WTC11 (cell line): Measurements from ENCODE around the gene KCTD3. TPM values are rescaled to one million over a fixed set of nuclear protein-coding genes. Genes with fewer than 3 reads are reported as not detected.

Source experiments
- ATAC-seq: fragments of 200-7000 bp; cut with Tn5 transposase; 2 replicates; pipeline ENCODE4 v1.10.0; 2021; ENCODE audit warnings: mild to moderate bottlenecking, moderate library complexity
- CTCF ChIA-PET: fragments of 300-600 bp; sonication (Branson Sonifier 250); formaldehyde crosslinking; loops from one replicate; lab custom pipeline; 2021; ENCODE audit warnings: antibody characterized with exemption; lab: Charles Lee
- POLR2A ChIA-PET: fragments of 350-600 bp; sonication (Branson Sonifier 250); formaldehyde crosslinking; loops from one replicate; lab custom pipeline; 2021; ENCODE audit warnings: antibody characterized with exemption; lab: Charles Lee
- DNase-seq: peaks from one replicate; pipeline ENCODE4 v3.0.0; 2021; ENCODE audit warnings: low spot score
- H3K27ac Mint-ChIP-seq: 2 replicates; pipeline ENCODE4 v1.8.0; 2021; ENCODE audit warnings: mixed read lengths
- H3K27me3 Mint-ChIP-seq: 2 replicates; pipeline ENCODE4 v1.8.0; 2021; ENCODE audit warnings: low read depth, mild to moderate bottlenecking, moderate library complexity, mixed read lengths
- H3K36me3 Mint-ChIP-seq: 2 replicates; pipeline ENCODE4 v1.8.0; 2021; ENCODE audit warnings: mixed read lengths
- H3K4me1 Mint-ChIP-seq: 2 replicates; pipeline ENCODE4 v1.8.0; 2022; ENCODE audit warnings: mixed read lengths
- H3K4me3 Mint-ChIP-seq: 2 replicates; pipeline ENCODE4 v1.8.0; 2021; ENCODE audit warnings: mild to moderate bottlenecking, moderate library complexity, mixed read lengths
- H3K9me3 Mint-ChIP-seq: 2 replicates; pipeline ENCODE4 v1.8.0; 2021; ENCODE audit warnings: mixed read lengths
- AFF4 ChIP-seq: sonication (generic); formaldehyde crosslinking; IDR thresholded peaks from 2 replicates; pipeline ENCODE4 v1.8.1; 2023; ENCODE audit warnings: mild to moderate bottlenecking, missing genetic modification reagents, borderline replicate concordance
- ATF2 ChIP-seq: sonication (generic); formaldehyde crosslinking; IDR thresholded peaks from 2 replicates; pipeline ENCODE4 v1.8.1; 2022; ENCODE audit warnings: low read depth, missing genetic modification reagents, borderline replicate concordance
- ATF6 ChIP-seq: sonication (generic); formaldehyde crosslinking; IDR thresholded peaks from 2 replicates; pipeline ENCODE4 v1.8.1; 2023; ENCODE audit warnings: mild to moderate bottlenecking, missing genetic modification reagents
- E2F1 ChIP-seq: sonication (generic); formaldehyde crosslinking; IDR thresholded peaks from 2 replicates; pipeline ENCODE4 v1.8.0; 2022; ENCODE audit warnings: mild to moderate bottlenecking, missing genetic modification reagents
- ELF4 ChIP-seq: sonication (generic); formaldehyde crosslinking; IDR thresholded peaks from 2 replicates; pipeline ENCODE4 v1.8.1; 2022; ENCODE audit warnings: low read depth, mild to moderate bottlenecking, moderate library complexity, missing genetic modification reagents
- ETV6 ChIP-seq: sonication (generic); formaldehyde crosslinking; IDR thresholded peaks from 2 replicates; pipeline ENCODE4 v1.8.1; 2022; ENCODE audit warnings: mild to moderate bottlenecking, missing genetic modification reagents
- GTF2I ChIP-seq: fragments of 250-450 bp; sonication (Bioruptor Pico); conservative IDR thresholded peaks from 2 replicates; pipeline ENCODE4 v1.4.0; 2021; ENCODE audit warnings: mild to moderate bottlenecking
- HMGA2 ChIP-seq: fragments of 250-450 bp; sonication (Bioruptor Pico); IDR thresholded peaks from 2 replicates; pipeline ENCODE4 v1.4.0; 2021; ENCODE audit warnings: mild to moderate bottlenecking, moderate library complexity
- IRF2 ChIP-seq: sonication (generic); formaldehyde crosslinking; IDR thresholded peaks from 2 replicates; pipeline ENCODE4 v1.8.0; 2022; ENCODE audit warnings: low read depth, missing genetic modification reagents, borderline replicate concordance
- KAT7 ChIP-seq: sonication (generic); formaldehyde crosslinking; IDR thresholded peaks from 2 replicates; pipeline ENCODE4 v1.8.1; 2023; ENCODE audit warnings: missing genetic modification reagents, mild to moderate bottlenecking, borderline replicate concordance
- MAX ChIP-seq: sonication (generic); formaldehyde crosslinking; IDR thresholded peaks from 2 replicates; pipeline ENCODE4 v1.8.0; 2022; ENCODE audit warnings: mild to moderate bottlenecking, missing genetic modification reagents
- NR3C1 ChIP-seq: sonication (generic); formaldehyde crosslinking; conservative IDR thresholded peaks from 2 replicates; pipeline ENCODE4 v1.8.1; 2023; ENCODE audit warnings: low read depth, mild to moderate bottlenecking, missing genetic modification reagents
- SP1 ChIP-seq: sonication (generic); formaldehyde crosslinking; conservative IDR thresholded peaks from 2 replicates; pipeline ENCODE4 v1.8.1; 2022; ENCODE audit warnings: missing genetic modification reagents
- TEAD1 ChIP-seq: sonication (generic); formaldehyde crosslinking; IDR thresholded peaks from 2 replicates; pipeline ENCODE4 v1.8.0; 2022; ENCODE audit warnings: mild to moderate bottlenecking, missing genetic modification reagents
- USF1 ChIP-seq: sonication (generic); formaldehyde crosslinking; IDR thresholded peaks from 2 replicates; pipeline ENCODE4 v1.8.0; 2022; ENCODE audit warnings: mild to moderate bottlenecking, missing genetic modification reagents
- ZBTB43 ChIP-seq: sonication (generic); formaldehyde crosslinking; IDR thresholded peaks from 2 replicates; pipeline ENCODE4 v1.8.1; 2023; ENCODE audit warnings: mild to moderate bottlenecking, missing genetic modification reagents
- ZNF121 ChIP-seq: sonication (generic); formaldehyde crosslinking; IDR thresholded peaks from 2 replicates; pipeline ENCODE4 v1.8.0; 2023; ENCODE audit warnings: missing genetic modification reagents
- ZNF138 ChIP-seq: sonication (generic); formaldehyde crosslinking; conservative IDR thresholded peaks from 2 replicates; pipeline ENCODE4 v1.8.1; 2022; ENCODE audit warnings: mild to moderate bottlenecking, moderate library complexity, missing genetic modification reagents
- ZNF219 ChIP-seq: sonication (generic); formaldehyde crosslinking; IDR thresholded peaks from 2 replicates; pipeline ENCODE4 v1.8.0; 2023; ENCODE audit warnings: missing genetic modification reagents, mild to moderate bottlenecking, borderline replicate concordance
- ZNF232 ChIP-seq: sonication (generic); formaldehyde crosslinking; IDR thresholded peaks from 2 replicates; pipeline ENCODE4 v1.8.0; 2022; ENCODE audit warnings: mild to moderate bottlenecking, missing genetic modification reagents
- total RNA-seq: library from RNA; stranded (reverse); gene quantifications from 3 replicates; pipeline ENCODE4 v1.2.3, GENCODE V29; 2021

Gene KCTD3
- total RNA-seq, 1 experiment from 2014 or later, result 55.6 TPM

- TF ChIP-seq ATF6 (CRISPR knock-in tag), result no peak
- TF ChIP-seq, all 79 proteins: peak for 0
These were observed 38.0 kb upstream of the KCTD3 start (continued) for GRCh38 chr1:215529111-215529510.

- POLR2A ChIA-PET, result no interaction called here
- H3K27me3 Mint-ChIP-seq, result peaks cover 4% of the 10 kb centered on the region; the same call in 1 of the 2 replicates
- TF ChIP-seq ZNF121 (CRISPR knock-in tag), result no peak
- TF ChIP-seq KAT7 (CRISPR knock-in tag), result no peak
- TF ChIP-seq MAX, result no peak
- no peak for TF ChIP-seq ELF4
- no peak for TF ChIP-seq IRF2 (CRISPR knock-in tag)
- no peak for TF ChIP-seq HMGA2 (CRISPR knock-in tag)
- no peak for TF ChIP-seq SP1 (CRISPR knock-in tag)
- TF ChIP-seq USF1 (CRISPR knock-in tag), result no peak
- no peak for TF ChIP-seq NR3C1 (CRISPR knock-in tag)
- no peak for TF ChIP-seq ATF2 (CRISPR knock-in tag)
- TF ChIP-seq ZNF232 (CRISPR knock-in tag), result no peak
- no peak for TF ChIP-seq GTF2I (CRISPR knock-in tag)
- TF ChIP-seq ZNF138, result no peak
- no peak for TF ChIP-seq ZBTB43 (CRISPR knock-in tag)
- no peak for TF ChIP-seq ETV6
- no peak for TF ChIP-seq ZNF219
- no peak for TF ChIP-seq E2F1 (CRISPR knock-in tag)
- no peak for TF ChIP-seq TEAD1 (CRISPR knock-in tag)
- TF ChIP-seq AFF4 (CRISPR knock-in tag), result no peak
- TF ChIP-seq, all 79 proteins: peak for 0
- Mint-ChIP-seq H3K27ac (no peak overlapping the region), H3K4me1 (no peaks in the 10 kb centered on the region), H3K36me3 (0 out of 2 replicates have a peak, but pooled peaks cover 3% of the 10 kb centered on the region), H3K9me3 (peaks cover 21% of the 10 kb centered on the region), H3K4me3 (no peak overlapping the region)
- ATAC-seq, result no peak
- CTCF ChIA-PET, result no interaction called here
- no peak for DNase-seq
These were observed 37.5 kb upstream of the KCTD3 start for GRCh38 chr1:215529571-215529970.
